BLaER1 treated with 17β-estradiol and CSF1 and Interleukin-3, amounts not matched to agents 10 nM and 100 nM (cell line): ENCODE measurements around the gene LDB2.

ENCODE experiments used
- H3K27ac ChIP-seq, 11 experiments: shearing (Covaris generic); formaldehyde crosslinking; 2 replicates each; pipeline ENCODE4 v1.8.1; 2022
- H3K27me3 ChIP-seq, 11 experiments: shearing (Covaris generic); formaldehyde crosslinking; 2 replicates each; pipeline ENCODE4 v1.8.1; 2022
- H3K36me3 ChIP-seq, 11 experiments: shearing (Covaris generic); formaldehyde crosslinking; 2 replicates each; pipeline ENCODE4 v1.8.1; 2022
- H3K4me1 ChIP-seq, 10 experiments: shearing (Covaris generic); formaldehyde crosslinking; 2 replicates each; pipeline ENCODE4 v1.8.1; 2022
- H3K4me2 ChIP-seq, 11 experiments: shearing (Covaris generic); formaldehyde crosslinking; 2 replicates each; pipeline ENCODE4 v1.8.1; 2022
- H3K4me3 ChIP-seq, 10 experiments: shearing (Covaris generic); formaldehyde crosslinking; 2 replicates each; pipeline ENCODE4 v1.8.1; 2022
- H3K9ac ChIP-seq, 11 experiments: shearing (Covaris generic); formaldehyde crosslinking; 2 replicates each; pipeline ENCODE4 v1.8.1; 2022
- H3K9me3 ChIP-seq, 11 experiments: shearing (Covaris generic); formaldehyde crosslinking; replicated peaks in 1 of 11; 2 replicates each; pipeline ENCODE4 v1.8.1; 2022
- H4K20me1 ChIP-seq, 11 experiments: shearing (Covaris generic); formaldehyde crosslinking; 2 replicates each; pipeline ENCODE4 v1.8.1; 2022
- Cebpa-rat ChIP-seq, 11 experiments: shearing (Covaris generic); IDR thresholded peaks; 2 replicates each; pipeline ENCODE4 v1.8.1; 2022

The LDB2 gene

GRCh38 chr4:16916031-16916430, 17.6 kb upstream of the LDB2 start:
- Histone ChIP-seq H3K4me3 (no peak overlapping the region), H3K27me3 (no peaks in the 10 kb centered on the region), H3K36me3 (no peaks in the 10 kb centered on the region), H3K27ac (no peak overlapping the region), H3K9ac (no peak overlapping the region), H3K9me3 (peaks cover 0 to 7% (median 3%) of the 10 kb centered on the region in 11 experiments; a peak in 6 of 22 replicates), H3K4me1 (peaks cover 0 to 4% (median 0%) of the 10 kb centered on the region in 10 experiments; a peak in 1 of 20 replicates), H3K4me2 (no peak overlapping the region), H4K20me1 (no peaks in the 10 kb centered on the region)
- TF ChIP-seq Cebpa-rat (IDR thresholded peaks at IDR 0.05): no peak

DNA sequence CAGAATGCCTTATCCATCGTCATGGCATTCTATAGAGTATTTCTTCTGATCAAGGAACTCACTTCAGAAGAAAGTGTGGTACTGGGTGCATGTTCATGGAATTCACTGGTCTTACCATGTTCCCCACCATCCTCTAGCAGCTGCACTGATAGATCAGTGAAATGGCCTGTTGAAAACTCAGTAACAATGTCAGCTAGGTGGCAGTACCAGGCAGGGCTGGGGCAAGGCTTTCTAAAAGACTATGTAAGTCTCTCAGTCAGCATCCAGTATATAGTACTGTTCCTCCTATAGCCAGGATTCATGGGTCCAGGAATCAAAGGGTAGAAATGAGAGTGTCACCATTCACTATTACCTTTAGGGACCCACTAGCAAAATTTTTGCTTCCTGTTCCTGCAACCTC, 15.8 kb upstream of the LDB2 start:
- peaks cover 0 to 7% (median 3%) of the 10 kb centered on the region in 11 experiments; a peak in 6 of 22 replicates for H3K9me3 ChIP-seq
- H3K27me3 ChIP-seq: no peaks in the 10 kb centered on the region
- TF ChIP-seq Cebpa-rat (IDR thresholded peaks at IDR 0.05): no peak
- no peaks in the 10 kb centered on the region for H4K20me1 ChIP-seq
- peaks cover 0 to 4% (median 0%) of the 10 kb centered on the region in 10 experiments; a peak in 1 of 20 replicates for H3K4me1 ChIP-seq
- H3K36me3 ChIP-seq: no peaks in the 10 kb centered on the region
- H3K4me3 ChIP-seq: no peak overlapping the region
- H3K27ac ChIP-seq: no peak overlapping the region
- no peak overlapping the region for H3K9ac ChIP-seq
- H3K4me2 ChIP-seq: peak overlapping the region in 1 of 11 experiments; percentile 10; a peak in 1 of 22 replicates

- Histone ChIP-seq H3K36me3 (no peaks in the 10 kb centered on the region), H3K4me2 (no peak overlapping the region), H3K27ac (no peak overlapping the region), H3K4me1 (peaks cover 0 to 4% (median 0%) of the 10 kb centered on the region in 10 experiments; a peak in 1 of 20 replicates), H3K4me3 (no peak overlapping the region), H3K27me3 (no peaks in the 10 kb centered on the region), H3K9me3 (peaks cover 0 to 7% (median 3%) of the 10 kb centered on the region in 11 experiments; a peak in 6 of 22 replicates), H3K9ac (no peak overlapping the region), H4K20me1 (no peaks in the 10 kb centered on the region)
- TF ChIP-seq Cebpa-rat (IDR thresholded peaks at IDR 0.05): no peak
Measured at GRCh38 chr4:16912896-16913295, 14.5 kb upstream of the LDB2 start.

DNA sequence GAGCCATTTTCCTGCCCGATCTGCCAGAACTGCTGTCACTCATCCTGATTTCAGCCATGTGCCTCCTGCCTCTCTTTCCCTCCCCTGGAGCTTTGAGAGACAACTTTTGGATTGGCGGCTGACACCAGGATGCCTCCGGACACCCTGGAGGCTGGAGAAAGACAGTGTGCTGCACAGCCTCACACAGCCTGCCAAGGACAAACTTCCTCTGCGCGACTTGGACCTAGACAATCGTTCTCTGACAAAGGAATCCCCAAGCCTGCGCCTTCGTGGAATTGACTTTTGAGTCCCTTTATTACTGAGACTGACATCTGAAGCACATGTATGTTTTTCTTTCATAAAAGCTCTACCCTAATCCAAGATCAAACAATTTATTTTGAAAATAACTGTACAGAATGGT, 10.8 kb upstream of the LDB2 start:
- H3K36me3 ChIP-seq: no peaks in the 10 kb centered on the region
- H3K4me2 ChIP-seq: no peak overlapping the region
- H3K4me1 ChIP-seq: no peaks in the 10 kb centered on the region
- H3K27me3 ChIP-seq: no peaks in the 10 kb centered on the region
- H3K9me3 ChIP-seq: peaks cover 0 to 3% (median 0%) of the 10 kb centered on the region in 11 experiments; a peak in 2 of 22 replicates
- no peaks in the 10 kb centered on the region for H4K20me1 ChIP-seq
- H3K27ac ChIP-seq: no peak overlapping the region
- H3K4me3 ChIP-seq: no peak overlapping the region
- no peak overlapping the region for H3K9ac ChIP-seq
- TF ChIP-seq Cebpa-rat (IDR thresholded peaks at IDR 0.05): no peak

GRCh38 chr4:16908377-16909021, 10.1 kb upstream of the LDB2 start:
- H3K27ac ChIP-seq: no peak overlapping the region

DNA sequence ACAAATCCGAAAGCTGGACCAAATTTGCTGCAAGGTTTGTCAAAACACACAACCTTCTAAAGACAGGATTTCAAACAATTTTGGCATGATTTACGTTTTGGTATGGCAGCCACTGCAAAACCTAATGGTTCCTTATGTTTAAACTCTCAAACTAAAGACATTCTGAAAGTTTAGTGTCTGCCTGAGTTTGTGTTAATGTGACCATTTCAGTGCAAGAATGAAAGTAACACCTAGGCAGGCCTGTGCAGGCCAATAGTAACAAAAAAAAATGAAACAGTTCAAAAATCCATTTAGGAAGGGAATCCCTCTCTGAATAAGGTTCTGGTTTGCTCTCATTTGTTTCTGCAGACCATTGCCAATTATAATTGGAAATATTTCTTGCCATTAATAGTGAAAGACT, 1.9 kb upstream of the LDB2 start:
- H4K20me1 ChIP-seq: no peaks in the 10 kb centered on the region
- no peak overlapping the region for H3K4me2 ChIP-seq
- no peak overlapping the region for H3K4me3 ChIP-seq
- no peak for TF ChIP-seq Cebpa-rat (IDR thresholded peaks at IDR 0.05)
- no peaks in the 10 kb centered on the region for H3K36me3 ChIP-seq
- H3K9me3 ChIP-seq: no peaks in the 10 kb centered on the region
- no peaks in the 10 kb centered on the region for H3K4me1 ChIP-seq
- no peak overlapping the region for H3K27ac ChIP-seq
- no peak overlapping the region for H3K9ac ChIP-seq
- peaks cover 0 to 5% (median 0%) of the 10 kb centered on the region in 11 experiments; a peak in 4 of 22 replicates for H3K27me3 ChIP-seq

More at GRCh38 chr4:16908377-16909021, 10.1 kb upstream of the LDB2 start:
- TF ChIP-seq Cebpa-rat (IDR thresholded peaks at IDR 0.05): no peak
- Histone ChIP-seq H3K9me3 (peaks cover 0 to 3% (median 0%) of the 10 kb centered on the region in 11 experiments; a peak in 2 of 22 replicates), H3K4me1 (no peaks in the 10 kb centered on the region), H3K4me3 (no peak overlapping the region), H3K36me3 (no peaks in the 10 kb centered on the region), H4K20me1 (no peaks in the 10 kb centered on the region), H3K27me3 (no peaks in the 10 kb centered on the region), H3K4me2 (no peak overlapping the region), H3K9ac (no peak overlapping the region)

- no peaks in the 10 kb centered on the region for H4K20me1 ChIP-seq
- no peak overlapping the region for H3K4me2 ChIP-seq
- no peak overlapping the region for H3K9ac ChIP-seq
- H3K36me3 ChIP-seq: no peaks in the 10 kb centered on the region
- peaks cover 15 to 25% (median 21%) of the 10 kb centered on the region in 10 experiments; a peak in 19 of 20 replicates for H3K4me1 ChIP-seq
- TF ChIP-seq Cebpa-rat (IDR thresholded peaks at IDR 0.05): no peak
- H3K4me3 ChIP-seq: no peak overlapping the region
- no peaks in the 10 kb centered on the region for H3K9me3 ChIP-seq
- peaks cover 0 to 5% (median 0%) of the 10 kb centered on the region in 11 experiments; a peak in 4 of 22 replicates for H3K27me3 ChIP-seq
- H3K27ac ChIP-seq: no peak overlapping the region
Measured at GRCh38 chr4:16896881-16897750, 1.3 kb downstream of the LDB2 start.

GRCh38 chr4:16894406-16894805, 4.0 kb downstream of the LDB2 start:
- Histone ChIP-seq H3K36me3 (no peaks in the 10 kb centered on the region), H3K4me1 (peaks cover 28 to 52% (median 36%) of the 10 kb centered on the region in 10 experiments), H3K27me3 (peaks cover 0 to 5% (median 0%) of the 10 kb centered on the region in 11 experiments; a peak in 4 of 22 replicates), H3K27ac (peak overlapping the region in 3 of 11 experiments; percentile 60 to 78 (median 71); a peak in 2 of 22 replicates), H3K4me3 (no peak overlapping the region), H3K9ac (no peak overlapping the region), H3K4me2 (peak overlapping the region in 9 of 11 experiments; percentile 28 to 78 (median 65); a peak in 11 of 22 replicates), H3K9me3 (no peaks in the 10 kb centered on the region), H4K20me1 (no peaks in the 10 kb centered on the region)
- no peak for TF ChIP-seq Cebpa-rat (IDR thresholded peaks at IDR 0.05)

- Histone ChIP-seq H3K9me3 (no peaks in the 10 kb centered on the region), H3K4me2 (peak overlapping the region; percentile 43 to 78 (median 65); a peak in 20 of 22 replicates), H4K20me1 (no peaks in the 10 kb centered on the region), H3K36me3 (no peaks in the 10 kb centered on the region), H3K27ac (peak overlapping the region in 9 of 11 experiments; percentile 25 to 78 (median 66); a peak in 17 of 22 replicates), H3K4me1 (peaks cover 28 to 52% (median 36%) of the 10 kb centered on the region in 10 experiments), H3K27me3 (peaks cover 0 to 5% (median 0%) of the 10 kb centered on the region in 11 experiments; a peak in 4 of 22 replicates), H3K9ac (peak overlapping the region in 9 of 11 experiments; percentile 37 to 66 (median 45); a peak in 15 of 22 replicates), H3K4me3 (peak overlapping the region in 5 of 10 experiments; percentile 3 to 25 (median 23); a peak in 4 of 20 replicates)
- no peak for TF ChIP-seq Cebpa-rat (IDR thresholded peaks at IDR 0.05)
Measured at GRCh38 chr4:16893141-16893651, 5.2 kb downstream of the LDB2 start.
